Stomach (tissue), 9 donors: ENCODE results near the gene SIT1. TPM values are rescaled to one million over a fixed set of nuclear protein-coding genes. Genes with fewer than 3 reads are reported as not detected.

Source experiments
- DNase-seq, 2 donors: peaks; one replicate each; pipeline versions ENCODE4 v3.0.0 to v3.0.0-alpha.2; 2013 to 2019
- H3K27ac ChIP-seq, 5 donors: fragments of 200-600 bp in 4 of 5; sonication (generic) in 4 of 5; one replicate each; pipeline ENCODE4 v1.5.1; 2013 to 2019; ENCODE audit warnings: mild to moderate bottlenecking in 1 of 5, moderate library complexity in 1 of 5
- H3K27me3 ChIP-seq, 3 donors: fragments of 200-600 bp; sonication (generic); one replicate each; pipeline ENCODE4 v1.5.1; 2017 to 2019; ENCODE audit warnings: mixed run types in 1 of 3
- H3K36me3 ChIP-seq, 4 donors: fragments of 200-600 bp; sonication (generic); 1 replicate in 3 of 4; 2 replicates in 1 of 4; pipeline ENCODE4 v1.5.1; 2016 to 2019
- H3K4me1 ChIP-seq, 4 donors: fragments of 200-600 bp; sonication (generic); one replicate each; pipeline ENCODE4 v1.5.1; 2016 to 2019
- H3K4me3 ChIP-seq, 4 donors: fragments of 200-600 bp; sonication (generic) in 3 of 4; one replicate each; pipeline ENCODE4 v1.5.1; 2016 to 2019; ENCODE audit warnings: mild to moderate bottlenecking in 1 of 4
- H3K9me3 ChIP-seq, 4 donors: fragments of 200-600 bp; sonication (generic); one replicate each; pipeline ENCODE4 v1.5.1; 2016 to 2019
- EP300 ChIP-seq: sonication (generic); formaldehyde crosslinking; IDR thresholded peaks from one replicate; pipeline ENCODE4 v1.6.1; 2017; ENCODE audit warnings: antibody characterized with exemption
- POLR2A ChIP-seq, 4 donors: fragments of 450-650 bp; IDR thresholded peaks; one replicate each; pipeline ENCODE4 v1.6.1; 2016; ENCODE audit warnings: antibody characterized with exemption in 4 of 4, control low read depth in 2 of 4, mild to moderate bottlenecking in 1 of 4, moderate library complexity in 1 of 4
- POLR2AphosphoS5 ChIP-seq, 3 donors: sonication (generic); formaldehyde crosslinking; IDR thresholded peaks; one replicate each; pipeline ENCODE4 v1.6.1; 2016; ENCODE audit warnings: antibody characterized with exemption in 3 of 3
- WGBS, 5 donors: extraction: QIAGEN DNeasy Blood & Tissue Kit in 3 of 5; methylation state at CpG; one replicate each; pipeline versions ENCODE4 v1.1.5 to v1.1.7; 2013 to 2018; 5-methylcytosine and 5-hydroxymethylcytosine counted together
- intact Hi-C: fragments of 100-400 bp; cut with DNase I; formaldehyde crosslinking; loops from one replicate; pipeline ENCODE4 v1.15.1; 2023; ENCODE audit warnings: low total_unique reads
- polyA plus RNA-seq, 3 donors: library from polyadenylated mRNA; stranded (reverse); fragments of 200-250 nt; gene quantifications; one replicate each; pipeline ENCODE4 v1.2.3, GENCODE V29; 2013
- total RNA-seq, 5 donors: library from RNA; depleted of rRNA; stranded (reverse); fragments of >200 nt; gene quantifications; one replicate each; pipeline versions ENCODE4 v1.1.0 to v1.2.3, GENCODE V29; 2014 to 2016
- TF ChIP-seq, protein P1 (sequence below), 7 experiments: fragments of 450-650 bp in 4 of 7; fragments of 200-600 bp in 3 of 7; sonication (generic) in 3 of 7; IDR thresholded peaks; one replicate each; pipeline ENCODE4 v1.5.1; 2016 to 2019; ENCODE audit warnings: antibody characterized with exemption in 7 of 7, control low read depth in 2 of 7, mild to moderate bottlenecking in 1 of 7
- donor health status: healthy with polysubstance abuse.
- donor health status: Bipolar disorder and iron deficiency.
- donor health status: healthy.

Gene SIT1
- total and polyA plus RNA-seq, 8 donors, result 0.62 to 2.3 (median 1.1) TPM; not detected in 3

DNA sequence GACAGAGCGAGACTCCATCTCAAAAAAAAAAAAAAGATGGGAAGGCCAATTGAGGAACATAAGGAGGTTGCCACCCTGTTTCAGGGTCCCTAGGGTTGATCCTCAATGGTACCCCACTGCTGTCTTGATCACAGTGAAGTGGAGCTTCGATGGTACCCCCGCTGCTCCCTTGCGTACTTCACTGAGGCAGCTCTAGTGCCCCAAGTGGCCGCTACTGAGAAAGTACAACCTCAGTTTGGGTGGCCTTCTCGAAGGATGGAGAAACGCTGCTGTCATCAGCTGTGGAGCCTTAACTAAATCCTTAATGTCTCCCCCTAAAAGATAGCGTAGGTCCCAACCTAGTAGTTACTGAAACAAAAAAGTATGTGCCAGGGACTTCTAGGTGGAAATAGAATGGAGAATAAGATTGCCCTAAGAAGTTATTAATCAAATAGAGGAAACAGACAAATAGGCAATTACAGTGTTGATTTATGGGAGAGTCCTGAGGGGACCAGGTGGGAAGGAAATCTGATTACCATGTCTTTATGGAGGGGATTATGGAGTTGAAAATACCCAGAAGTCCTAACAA, 39.4 kb downstream of the SIT1 start:
- H3K27ac ChIP-seq, result no peak overlapping the region
- no peak overlapping the region for H3K4me3 ChIP-seq
- H3K9me3 ChIP-seq, result no peaks in the 10 kb centered on the region
- DNase-seq, result peak; percentile 45 to 74
- 16 to 22% (median 18%) methylated on average over 8 of the region's 8 CpGs for WGBS, 5 donors
- peaks cover 0 to under 1% (median 0%) of the 10 kb centered on the region in 3 donors for H3K27me3 ChIP-seq
- no peak for TF ChIP-seq POLR2A (IDR thresholded peaks at IDR 0.05)
- TF ChIP-seq EP300, result no peak
- TF ChIP-seq POLR2AphosphoS5 (IDR thresholded peaks at IDR 0.05), result peak in 1 of 3 donors; percentile 16
- TF ChIP-seq, protein P1, sequence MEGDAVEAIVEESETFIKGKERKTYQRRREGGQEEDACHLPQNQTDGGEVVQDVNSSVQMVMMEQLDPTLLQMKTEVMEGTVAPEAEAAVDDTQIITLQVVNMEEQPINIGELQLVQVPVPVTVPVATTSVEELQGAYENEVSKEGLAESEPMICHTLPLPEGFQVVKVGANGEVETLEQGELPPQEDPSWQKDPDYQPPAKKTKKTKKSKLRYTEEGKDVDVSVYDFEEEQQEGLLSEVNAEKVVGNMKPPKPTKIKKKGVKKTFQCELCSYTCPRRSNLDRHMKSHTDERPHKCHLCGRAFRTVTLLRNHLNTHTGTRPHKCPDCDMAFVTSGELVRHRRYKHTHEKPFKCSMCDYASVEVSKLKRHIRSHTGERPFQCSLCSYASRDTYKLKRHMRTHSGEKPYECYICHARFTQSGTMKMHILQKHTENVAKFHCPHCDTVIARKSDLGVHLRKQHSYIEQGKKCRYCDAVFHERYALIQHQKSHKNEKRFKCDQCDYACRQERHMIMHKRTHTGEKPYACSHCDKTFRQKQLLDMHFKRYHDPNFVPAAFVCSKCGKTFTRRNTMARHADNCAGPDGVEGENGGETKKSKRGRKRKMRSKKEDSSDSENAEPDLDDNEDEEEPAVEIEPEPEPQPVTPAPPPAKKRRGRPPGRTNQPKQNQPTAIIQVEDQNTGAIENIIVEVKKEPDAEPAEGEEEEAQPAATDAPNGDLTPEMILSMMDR (IDR thresholded peaks at IDR 0.05), result peak in 5 of 7 experiments; percentile 22 to 53 (median 34)
- H3K4me1 ChIP-seq, result peaks cover 7 to 21% (median 12%) of the 10 kb centered on the region in 4 donors
- intact Hi-C loops, result no loop called here
- H3K36me3 ChIP-seq, result peaks cover 26 to 39% (median 35%) of the 10 kb centered on the region in 4 donors

DNA sequence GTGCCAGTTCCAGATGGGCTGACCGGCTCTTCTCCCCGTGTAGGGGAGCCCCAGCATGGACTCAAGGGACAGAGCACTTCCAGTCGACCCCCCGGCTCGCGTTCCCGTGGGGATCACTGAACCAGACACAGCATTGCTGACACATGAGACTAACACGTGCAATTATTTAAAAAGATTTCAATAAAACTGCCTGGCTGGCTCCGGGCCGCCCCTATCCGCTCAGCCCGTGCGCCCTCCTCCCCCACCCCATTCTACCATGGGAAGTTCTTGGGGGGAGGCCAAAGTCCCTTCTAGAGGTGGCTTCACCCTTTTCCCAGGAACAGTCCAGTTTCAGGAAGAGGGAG, 40.9 kb downstream of the SIT1 start:
- no peaks in the 10 kb centered on the region for H3K27me3 ChIP-seq
- peaks cover 13 to 30% (median 21%) of the 10 kb centered on the region in 4 donors for H3K4me1 ChIP-seq
- no peak for TF ChIP-seq EP300
- TF ChIP-seq POLR2AphosphoS5 (IDR thresholded peaks at IDR 0.05), result no peak
- TF ChIP-seq, protein P1 (IDR thresholded peaks at IDR 0.05), result no peak
- TF ChIP-seq POLR2A (IDR thresholded peaks at IDR 0.05), result no peak
- H3K27ac ChIP-seq, result no peak overlapping the region
- H3K36me3 ChIP-seq, result peaks cover 26 to 39% (median 35%) of the 10 kb centered on the region in 4 donors
- WGBS, 5 donors, result 84 to 89% (median 87%) methylated on average over 13 of the region's 13 CpGs
- no peaks in the 10 kb centered on the region for H3K9me3 ChIP-seq
- no peak overlapping the region for H3K4me3 ChIP-seq
- no peak for DNase-seq
- intact Hi-C loops, result no loop called here

DNA sequence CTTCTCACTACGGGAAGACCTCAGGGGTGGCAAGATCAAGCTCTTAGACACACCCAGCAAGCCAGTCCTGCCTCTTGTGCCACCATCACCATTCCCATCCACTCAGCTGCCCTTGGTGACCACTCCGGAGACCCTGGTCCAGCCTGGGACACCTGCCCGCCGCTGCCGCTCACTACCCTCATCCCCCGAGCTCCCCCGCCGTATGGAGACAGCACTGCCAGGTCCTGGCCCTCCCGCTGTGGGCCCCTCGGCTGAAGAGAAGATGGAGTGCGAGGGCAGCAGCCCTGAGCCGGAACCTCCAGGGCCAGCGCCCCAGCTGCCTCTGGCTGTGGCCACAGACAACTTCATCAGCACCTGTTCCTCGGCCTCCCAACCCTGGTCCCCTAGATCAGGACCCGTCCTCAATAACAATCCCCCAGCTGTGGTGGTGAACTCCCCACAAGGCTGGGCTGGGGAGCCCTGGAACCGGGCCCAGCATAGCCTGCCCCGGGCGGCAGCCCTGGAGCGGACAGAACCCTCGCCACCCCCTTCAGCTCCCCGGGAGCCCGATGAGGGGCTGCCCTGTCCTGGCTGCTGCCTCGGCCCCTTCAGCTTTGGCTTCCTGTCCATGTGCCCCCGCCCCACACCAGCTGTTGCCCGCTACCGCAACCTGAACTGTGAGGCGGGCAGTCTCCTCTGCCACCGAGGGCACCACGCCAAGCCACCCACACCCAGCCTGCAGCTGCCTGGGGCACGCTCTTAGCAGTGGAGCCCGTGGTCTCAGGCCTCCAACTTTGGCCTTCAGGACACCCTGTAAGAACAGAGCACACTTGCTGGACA, 41.5 kb downstream of the SIT1 start:
- peaks cover 26 to 39% (median 35%) of the 10 kb centered on the region in 4 donors for H3K36me3 ChIP-seq
- no peak for DNase-seq
- H3K9me3 ChIP-seq, result no peaks in the 10 kb centered on the region
- no peak overlapping the region for H3K27ac ChIP-seq
- H3K27me3 ChIP-seq, result no peaks in the 10 kb centered on the region
- TF ChIP-seq POLR2A (IDR thresholded peaks at IDR 0.05) (no peak), POLR2AphosphoS5 (IDR thresholded peaks at IDR 0.05) (no peak), EP300 (no peak)
- TF ChIP-seq, protein P1 (IDR thresholded peaks at IDR 0.05), result no peak
- no peak overlapping the region for H3K4me3 ChIP-seq
- peaks cover 13 to 34% (median 25%) of the 10 kb centered on the region in 4 donors for H3K4me1 ChIP-seq
- WGBS, 5 donors, result 76 to 89% (median 84%) methylated on average over 17 to 31 of the region's 31 CpGs
- intact Hi-C loops, result no loop called here

DNA sequence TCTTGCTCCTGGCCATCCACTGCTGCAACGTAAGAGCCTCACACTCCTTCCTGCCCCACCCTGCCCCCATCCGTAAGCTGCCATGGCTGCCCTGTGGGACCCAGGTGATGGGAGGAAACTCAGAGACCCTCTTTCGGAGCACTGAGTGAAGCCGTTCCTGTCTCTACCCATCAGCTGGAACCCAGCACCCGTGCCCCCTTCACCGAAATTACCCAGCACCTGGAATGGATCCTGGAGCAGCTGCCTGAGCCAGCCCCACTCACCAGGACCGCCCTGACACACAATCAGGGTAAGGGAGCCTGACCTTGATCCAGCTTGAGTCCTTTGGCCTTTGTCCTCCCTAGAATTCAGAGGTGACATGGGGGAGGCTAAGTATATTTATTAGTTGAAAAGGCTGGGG, 42.5 kb downstream of the SIT1 start:
- Histone ChIP-seq H3K9me3 (no peaks in the 10 kb centered on the region), H3K4me3 (no peak overlapping the region), H3K27me3 (no peaks in the 10 kb centered on the region), H3K4me1 (peaks cover 17 to 39% (median 29%) of the 10 kb centered on the region in 4 donors), H3K27ac (no peak overlapping the region), H3K36me3 (peaks cover 26 to 39% (median 35%) of the 10 kb centered on the region in 4 donors)
- 83 to 94% (median 87%) methylated on average over 2 to 7 of the region's 7 CpGs for WGBS, 5 donors
- no peak for DNase-seq
- intact Hi-C loops, result no loop called here
- TF ChIP-seq POLR2A (IDR thresholded peaks at IDR 0.05), result no peak
- TF ChIP-seq, protein P1 (IDR thresholded peaks at IDR 0.05), result no peak
- TF ChIP-seq EP300, result no peak
- no peak for TF ChIP-seq POLR2AphosphoS5 (IDR thresholded peaks at IDR 0.05)
